HepG2 (cell line): Measurements from ENCODE around the gene SLC6A8. TPM values are rescaled to one million over a fixed set of nuclear protein-coding genes. Genes with fewer than 3 reads are reported as not detected.

Experiments
- FOXA1 ChIP-seq, 2 experiments: fragments of 450-650 bp in 1 of 2; sonication (generic) in 1 of 2; formaldehyde crosslinking in 1 of 2; IDR thresholded peaks; 2 replicates each; pipeline versions ENCODE4 v1.4.0 to v1.6.1; 2016 to 2020; ENCODE audit warnings: missing genetic modification reagents in 1 of 2
- JDP2 ChIP-seq: sonication (generic); formaldehyde crosslinking; IDR thresholded peaks from 2 replicates; pipeline ENCODE4 v1.8.1; 2022; ENCODE audit warnings: missing genetic modification reagents, borderline replicate concordance
- JUND ChIP-seq: sonication (generic); formaldehyde crosslinking; IDR thresholded peaks from 2 replicates; pipeline ENCODE4 v1.8.0; 2022; ENCODE audit warnings: mild to moderate bottlenecking, missing genetic modification reagents
- KMT2A ChIP-seq: sonication (generic); formaldehyde crosslinking; IDR thresholded peaks from 2 replicates; pipeline ENCODE4 v1.4.0; 2020; ENCODE audit warnings: missing genetic modification reagents
- NFKB2 ChIP-seq: sonication (generic); formaldehyde crosslinking; IDR thresholded peaks from 2 replicates; pipeline ENCODE4 v1.4.0; 2020; ENCODE audit warnings: missing genetic modification reagents, borderline replicate concordance
- NR2C2 ChIP-seq: sonication (generic); formaldehyde crosslinking; IDR thresholded peaks from 2 replicates; pipeline ENCODE4 v1.4.0; 2020; ENCODE audit warnings: missing genetic modification reagents, mild to moderate bottlenecking, moderate library complexity, borderline replicate concordance
- PRPF4 ChIP-seq: fragments of 200-400 bp; formaldehyde crosslinking; IDR thresholded peaks from 2 replicates; pipeline ENCODE4 v1.6.1; 2016; ENCODE audit warnings: low read length, low read depth; ENCODE audit not compliant: poor library complexity, severe bottlenecking
- RBAK ChIP-seq: sonication (generic); formaldehyde crosslinking; IDR thresholded peaks from 2 replicates; pipeline ENCODE4 v1.5.1; 2020; ENCODE audit warnings: mild to moderate bottlenecking, missing genetic modification reagents
- SAFB2 ChIP-seq: sonication (generic); formaldehyde crosslinking; IDR thresholded peaks from 2 replicates; pipeline ENCODE4 v1.5.1; 2020; ENCODE audit warnings: missing genetic modification reagents, low read depth, mild to moderate bottlenecking, borderline replicate concordance
- SMARCC2 ChIP-seq: fragments of 450-650 bp; IDR thresholded peaks from 2 replicates; pipeline ENCODE4 v1.6.1; 2017; ENCODE audit warnings: antibody characterized with exemption, mild to moderate bottlenecking
- SP4 ChIP-seq: sonication (generic); formaldehyde crosslinking; IDR thresholded peaks from 2 replicates; pipeline ENCODE4 v1.8.1; 2023; ENCODE audit warnings: mild to moderate bottlenecking, missing genetic modification reagents
- TAF1 ChIP-seq: sonication (generic); formaldehyde crosslinking; IDR thresholded peaks from 2 replicates; pipeline ENCODE4 v1.4.0; 2020; ENCODE audit warnings: missing genetic modification reagents
- ZNF326 ChIP-seq: sonication (generic); formaldehyde crosslinking; IDR thresholded peaks from 2 replicates; pipeline ENCODE4 v1.4.0; 2020; ENCODE audit warnings: missing genetic modification reagents, borderline replicate concordance
- polyA plus RNA-seq, 8 experiments: library from polyadenylated mRNA; depleted of rRNA in 3 of 8; stranded (reverse) in 7 of 8; unstranded in 1 of 8; fragments of >200 nt; fragmentation: Illumina TruSeq in 4 of 8; extraction: Trizol in 4 of 8; gene quantifications; 2 replicates each; pipeline versions ENCODE4 v1.2.1 to v1.2.3, GENCODE V29; 2011 to 2016; ENCODE audit warnings: low read depth in 4 of 8, missing spikeins in 1 of 8, mixed read lengths in 1 of 8; ENCODE audit not compliant: insufficient read depth in 1 of 8
- total RNA-seq, 5 experiments: library from RNA; depleted of rRNA; stranded (reverse); fragments of >200 nt; fragmentation: Illumina TruSeq; extraction: Trizol; gene quantifications; 2 replicates each; pipeline ENCODE4 v1.2.3, GENCODE V29; 2016; ENCODE audit warnings: low read depth in 1 of 5
- TF ChIP-seq, protein P1 (sequence below): sonication (generic); formaldehyde crosslinking; IDR thresholded peaks from 2 replicates; pipeline ENCODE4 v1.4.0; 2020; ENCODE audit warnings: mild to moderate bottlenecking, low read depth, missing genetic modification reagents
- TF ChIP-seq, protein P2 (sequence below): fragments of 450-650 bp; IDR thresholded peaks from 2 replicates; pipeline ENCODE4 v1.6.1; 2017
- TF ChIP-seq, protein P3 (sequence below): IDR thresholded peaks from 2 replicates; pipeline ENCODE4 v1.6.1; 2016; ENCODE audit warnings: missing compliant biosample characterization, missing genetic modification reagents, borderline replicate concordance
- TF ChIP-seq, protein P4 (sequence below): sonication (generic); formaldehyde crosslinking; IDR thresholded peaks from 2 replicates; pipeline ENCODE4 v1.8.0; 2023; ENCODE audit warnings: mild to moderate bottlenecking, missing genetic modification reagents
- TF ChIP-seq, protein P5 (sequence below): IDR thresholded peaks from 2 replicates; pipeline ENCODE4 v1.6.1; 2018; ENCODE audit warnings: missing genetic modification reagents, mild to moderate bottlenecking, missing compliant biosample characterization
- TF ChIP-seq, protein P6 (sequence below): sonication (generic); formaldehyde crosslinking; IDR thresholded peaks from 2 replicates; pipeline ENCODE4 v1.8.0; 2022; ENCODE audit warnings: low read depth, missing genetic modification reagents
- TF ChIP-seq, protein P7 (sequence below): sonication (generic); formaldehyde crosslinking; IDR thresholded peaks from 2 replicates; pipeline ENCODE4 v1.4.0; 2020; ENCODE audit warnings: missing genetic modification reagents

The SLC6A8 gene
- total and polyA plus RNA-seq, 2 of the 13 experiments (the other 11 are each of a cell fraction or from before 2014, with no cell fraction given) = 13.9 to 176 TPM

DNA sequence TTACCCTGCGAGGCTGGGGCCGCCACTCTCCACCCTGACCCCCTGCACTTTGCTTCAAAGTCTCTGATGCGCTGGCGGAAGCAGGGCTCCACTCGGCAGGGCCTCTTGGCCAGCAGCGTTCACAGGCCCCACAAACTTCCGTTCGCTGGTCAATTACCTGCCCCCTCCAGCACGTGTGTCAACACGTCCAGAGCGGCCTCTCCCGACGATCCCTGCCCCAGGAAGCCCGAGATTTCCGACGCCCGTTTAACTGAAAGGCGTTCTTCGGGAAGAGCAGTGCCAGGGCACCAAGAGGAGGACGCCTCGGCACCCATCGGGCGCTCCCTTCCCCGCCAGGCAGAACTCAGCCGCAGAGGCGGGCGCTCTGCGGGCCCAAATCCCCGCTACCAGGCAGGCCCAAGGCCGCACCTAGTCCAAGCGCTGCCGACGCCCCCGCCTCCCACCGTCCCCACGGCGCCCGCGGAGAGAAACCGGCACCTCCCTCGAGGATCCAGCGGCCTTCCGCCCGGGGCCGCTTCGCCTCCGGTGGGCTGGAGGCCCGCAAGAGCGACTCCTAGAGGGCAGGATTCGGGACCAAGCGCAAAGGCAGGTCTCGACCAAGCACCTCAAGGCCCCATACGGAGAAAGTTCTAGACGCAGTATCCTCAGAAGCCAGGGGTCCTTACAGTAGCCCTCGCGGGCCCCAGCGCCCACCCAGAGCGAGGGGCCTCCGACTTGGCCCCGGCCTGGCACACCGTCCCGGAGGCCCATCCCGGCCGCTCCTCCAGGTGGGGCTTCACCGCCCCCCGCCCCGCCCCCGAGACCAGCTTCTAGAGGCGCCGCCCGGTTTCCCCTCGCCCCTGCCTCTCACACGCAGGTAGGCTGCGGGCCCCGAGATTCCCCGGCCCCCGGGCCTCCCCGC is 35.9 kb downstream of the SLC6A8 start (continued):
- no peak for TF ChIP-seq FOXA1 (IDR thresholded peaks at IDR 0.05)
- TF ChIP-seq FOXA1 (CRISPR knock-in tag; IDR thresholded peaks at IDR 0.05) = peak; percentile 82
- no peak for TF ChIP-seq KMT2A (CRISPR knock-in tag)
- peak; percentile 22; the same call in 1 of the 2 replicates for TF ChIP-seq NR2C2 (CRISPR knock-in tag)
- TF ChIP-seq, protein P1, sequence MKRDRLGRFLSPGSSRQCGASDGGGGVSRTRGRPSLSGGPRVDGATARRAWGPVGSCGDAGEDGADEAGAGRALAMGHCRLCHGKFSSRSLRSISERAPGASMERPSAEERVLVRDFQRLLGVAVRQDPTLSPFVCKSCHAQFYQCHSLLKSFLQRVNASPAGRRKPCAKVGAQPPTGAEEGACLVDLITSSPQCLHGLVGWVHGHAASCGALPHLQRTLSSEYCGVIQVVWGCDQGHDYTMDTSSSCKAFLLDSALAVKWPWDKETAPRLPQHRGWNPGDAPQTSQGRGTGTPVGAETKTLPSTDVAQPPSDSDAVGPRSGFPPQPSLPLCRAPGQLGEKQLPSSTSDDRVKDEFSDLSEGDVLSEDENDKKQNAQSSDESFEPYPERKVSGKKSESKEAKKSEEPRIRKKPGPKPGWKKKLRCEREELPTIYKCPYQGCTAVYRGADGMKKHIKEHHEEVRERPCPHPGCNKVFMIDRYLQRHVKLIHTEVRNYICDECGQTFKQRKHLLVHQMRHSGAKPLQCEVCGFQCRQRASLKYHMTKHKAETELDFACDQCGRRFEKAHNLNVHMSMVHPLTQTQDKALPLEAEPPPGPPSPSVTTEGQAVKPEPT (CRISPR knock-in tag) = no peak
- TF ChIP-seq JDP2 (CRISPR knock-in tag) = no peak
- TF ChIP-seq, protein P2, sequence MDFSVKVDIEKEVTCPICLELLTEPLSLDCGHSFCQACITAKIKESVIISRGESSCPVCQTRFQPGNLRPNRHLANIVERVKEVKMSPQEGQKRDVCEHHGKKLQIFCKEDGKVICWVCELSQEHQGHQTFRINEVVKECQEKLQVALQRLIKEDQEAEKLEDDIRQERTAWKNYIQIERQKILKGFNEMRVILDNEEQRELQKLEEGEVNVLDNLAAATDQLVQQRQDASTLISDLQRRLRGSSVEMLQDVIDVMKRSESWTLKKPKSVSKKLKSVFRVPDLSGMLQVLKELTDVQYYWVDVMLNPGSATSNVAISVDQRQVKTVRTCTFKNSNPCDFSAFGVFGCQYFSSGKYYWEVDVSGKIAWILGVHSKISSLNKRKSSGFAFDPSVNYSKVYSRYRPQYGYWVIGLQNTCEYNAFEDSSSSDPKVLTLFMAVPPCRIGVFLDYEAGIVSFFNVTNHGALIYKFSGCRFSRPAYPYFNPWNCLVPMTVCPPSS = no peak
- TF ChIP-seq NFKB2 (CRISPR knock-in tag) = peak; percentile 45; the same call in 1 of the 2 replicates
- no peak for TF ChIP-seq ZNF326 (CRISPR knock-in tag)
- no peak for TF ChIP-seq SMARCC2
- TF ChIP-seq TAF1 = peak; percentile 48; the same call in 1 of the 2 replicates
- TF ChIP-seq, protein P3, sequence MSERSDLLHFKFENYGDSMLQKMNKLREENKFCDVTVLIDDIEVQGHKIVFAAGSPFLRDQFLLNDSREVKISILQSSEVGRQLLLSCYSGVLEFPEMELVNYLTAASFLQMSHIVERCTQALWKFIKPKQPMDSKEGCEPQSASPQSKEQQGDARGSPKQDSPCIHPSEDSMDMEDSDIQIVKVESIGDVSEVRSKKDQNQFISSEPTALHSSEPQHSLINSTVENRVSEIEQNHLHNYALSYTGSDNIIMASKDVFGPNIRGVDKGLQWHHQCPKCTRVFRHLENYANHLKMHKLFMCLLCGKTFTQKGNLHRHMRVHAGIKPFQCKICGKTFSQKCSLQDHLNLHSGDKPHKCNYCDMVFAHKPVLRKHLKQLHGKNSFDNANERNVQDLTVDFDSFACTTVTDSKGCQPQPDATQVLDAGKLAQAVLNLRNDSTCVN = no peak
- TF ChIP-seq PRPF4 = no peak
- TF ChIP-seq, protein P4, sequence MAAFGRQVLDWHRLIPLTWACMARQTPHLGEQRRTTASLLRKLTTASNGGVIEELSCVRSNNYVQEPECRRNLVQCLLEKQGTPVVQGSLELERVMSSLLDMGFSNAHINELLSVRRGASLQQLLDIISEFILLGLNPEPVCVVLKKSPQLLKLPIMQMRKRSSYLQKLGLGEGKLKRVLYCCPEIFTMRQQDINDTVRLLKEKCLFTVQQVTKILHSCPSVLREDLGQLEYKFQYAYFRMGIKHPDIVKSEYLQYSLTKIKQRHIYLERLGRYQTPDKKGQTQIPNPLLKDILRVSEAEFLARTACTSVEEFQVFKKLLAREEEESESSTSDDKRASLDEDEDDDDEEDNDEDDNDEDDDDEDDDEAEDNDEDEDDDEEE (CRISPR knock-in tag) = no peak
- TF ChIP-seq, protein P5, sequence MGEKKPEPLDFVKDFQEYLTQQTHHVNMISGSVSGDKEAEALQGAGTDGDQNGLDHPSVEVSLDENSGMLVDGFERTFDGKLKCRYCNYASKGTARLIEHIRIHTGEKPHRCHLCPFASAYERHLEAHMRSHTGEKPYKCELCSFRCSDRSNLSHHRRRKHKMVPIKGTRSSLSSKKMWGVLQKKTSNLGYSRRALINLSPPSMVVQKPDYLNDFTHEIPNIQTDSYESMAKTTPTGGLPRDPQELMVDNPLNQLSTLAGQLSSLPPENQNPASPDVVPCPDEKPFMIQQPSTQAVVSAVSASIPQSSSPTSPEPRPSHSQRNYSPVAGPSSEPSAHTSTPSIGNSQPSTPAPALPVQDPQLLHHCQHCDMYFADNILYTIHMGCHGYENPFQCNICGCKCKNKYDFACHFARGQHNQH = 0 out of 2 replicates have a peak, but pooled peaks have one; percentile 22
- TF ChIP-seq JUND (CRISPR knock-in tag) = no peak
- no peak for TF ChIP-seq SAFB2 (CRISPR knock-in tag)
- no peak for TF ChIP-seq RBAK (CRISPR knock-in tag)
- TF ChIP-seq SP4 (CRISPR knock-in tag) = no peak
- TF ChIP-seq, protein P6, sequence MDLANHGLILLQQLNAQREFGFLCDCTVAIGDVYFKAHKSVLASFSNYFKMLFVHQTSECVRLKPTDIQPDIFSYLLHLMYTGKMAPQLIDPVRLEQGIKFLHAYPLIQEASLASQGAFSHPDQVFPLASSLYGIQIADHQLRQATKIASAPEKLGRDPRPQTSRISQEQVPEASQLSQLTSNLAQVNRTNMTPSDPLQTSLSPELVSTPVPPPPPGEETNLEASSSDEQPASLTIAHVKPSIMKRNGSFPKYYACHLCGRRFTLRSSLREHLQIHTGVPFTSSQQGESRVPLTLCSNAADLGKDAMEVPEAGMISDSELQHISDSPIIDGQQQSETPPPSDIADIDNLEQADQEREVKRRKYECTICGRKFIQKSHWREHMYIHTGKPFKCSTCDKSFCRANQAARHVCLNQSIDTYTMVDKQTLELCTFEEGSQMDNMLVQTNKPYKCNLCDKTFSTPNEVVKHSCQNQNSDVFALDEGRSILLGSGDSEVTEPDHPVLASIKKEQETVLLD (CRISPR knock-in tag) = 0 out of 2 replicates have a peak, but pooled peaks have one; percentile 63
- TF ChIP-seq, protein P7, sequence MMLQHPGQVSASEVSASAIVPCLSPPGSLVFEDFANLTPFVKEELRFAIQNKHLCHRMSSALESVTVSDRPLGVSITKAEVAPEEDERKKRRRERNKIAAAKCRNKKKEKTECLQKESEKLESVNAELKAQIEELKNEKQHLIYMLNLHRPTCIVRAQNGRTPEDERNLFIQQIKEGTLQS (CRISPR knock-in tag) = no peak
